GF-D8 (cell line): ENCODE results near the gene RCVRN.

ENCODE experiments used
- DNase-seq: peaks from one replicate; lab custom pipeline; 2025; lab: John Stamatoyannopoulos, UW

RCVRN gene

DNA sequence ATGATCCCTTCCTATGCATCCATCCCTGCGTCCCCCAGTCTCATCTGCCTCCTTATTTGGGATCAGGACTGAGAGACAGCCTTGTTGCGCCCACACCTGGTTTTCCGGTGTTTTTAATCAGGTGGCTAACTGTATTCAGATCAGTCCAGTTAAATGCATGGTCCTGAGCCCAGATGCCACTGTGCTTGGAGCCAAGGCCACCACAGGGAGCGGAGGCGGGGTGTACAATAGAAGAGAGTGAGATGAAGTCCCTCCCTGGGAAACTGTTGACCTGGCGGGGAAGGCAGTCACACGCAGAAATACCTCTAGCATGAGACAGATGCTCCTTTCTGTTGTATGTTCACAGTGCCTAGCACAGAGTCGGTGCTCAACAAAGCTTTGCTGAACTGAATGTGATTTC is 6.3 kb downstream of the RCVRN start:
- DNase-seq: no peak

- no peak for DNase-seq
Observed at GRCh38 chr17:9897372-9897968, 7.6 kb downstream of the RCVRN start.

- no peak for DNase-seq
Observed at GRCh38 chr17:9895923-9896322, 9.1 kb downstream of the RCVRN start.

DNA sequence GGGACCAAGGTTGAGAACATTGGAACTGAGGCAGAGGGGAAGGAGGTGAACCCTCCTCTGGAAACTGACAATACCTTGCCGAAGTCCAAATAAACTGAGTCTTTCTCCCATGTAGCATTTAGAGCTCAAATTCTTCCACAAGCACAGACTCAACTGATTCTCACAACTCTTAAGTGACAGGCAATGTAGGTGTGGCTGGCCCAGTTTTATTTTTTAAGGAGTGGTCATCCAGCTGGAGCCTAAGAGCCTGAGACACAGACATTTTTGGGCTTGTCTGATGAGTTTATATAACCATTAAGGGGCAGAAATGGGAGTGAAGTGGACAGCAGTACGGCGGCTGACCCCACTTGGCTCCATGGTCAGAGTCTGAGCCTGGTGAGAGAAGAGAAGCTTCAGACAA is 10.8 kb downstream of the RCVRN start:
- DNase-seq: no peak

DNA sequence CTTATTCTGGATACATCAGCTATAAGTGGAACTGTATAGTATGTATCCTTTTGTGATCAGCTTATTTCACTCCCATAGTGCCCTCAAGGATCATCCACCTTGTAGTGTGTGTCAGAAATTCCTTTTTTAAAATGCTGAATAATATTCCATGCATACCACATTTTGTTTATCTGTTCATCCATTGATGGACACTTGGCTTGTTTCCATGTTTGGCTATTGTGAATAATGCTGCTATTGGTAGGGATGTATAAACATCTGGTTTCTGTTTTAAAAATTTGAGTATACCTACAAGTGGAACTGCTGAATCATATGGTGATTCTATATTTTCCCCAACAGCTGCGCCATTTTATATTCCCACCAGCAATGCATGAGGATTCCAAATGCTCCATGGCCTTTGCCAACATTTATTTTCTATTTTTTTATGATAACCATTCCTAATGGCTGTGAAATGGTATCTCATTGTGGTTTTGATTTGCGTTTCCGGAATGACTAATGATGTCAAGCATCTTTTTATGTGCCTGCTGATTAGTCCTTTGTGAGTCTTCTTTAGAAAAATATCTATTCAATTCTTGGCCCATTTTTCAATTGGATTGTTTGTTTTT is 11.6 kb downstream of the RCVRN start:
- no peak for DNase-seq

- DNase-seq: no peak
Observed at GRCh38 chr17:9890124-9890523, 14.9 kb downstream of the RCVRN start.

- DNase-seq: no peak
Observed at GRCh38 chr17:9887508-9887907, 17.6 kb downstream of the RCVRN start.

GRCh38 chr17:9886141-9886930 is 18.7 kb downstream of the RCVRN start:
- no peak for DNase-seq

DNA sequence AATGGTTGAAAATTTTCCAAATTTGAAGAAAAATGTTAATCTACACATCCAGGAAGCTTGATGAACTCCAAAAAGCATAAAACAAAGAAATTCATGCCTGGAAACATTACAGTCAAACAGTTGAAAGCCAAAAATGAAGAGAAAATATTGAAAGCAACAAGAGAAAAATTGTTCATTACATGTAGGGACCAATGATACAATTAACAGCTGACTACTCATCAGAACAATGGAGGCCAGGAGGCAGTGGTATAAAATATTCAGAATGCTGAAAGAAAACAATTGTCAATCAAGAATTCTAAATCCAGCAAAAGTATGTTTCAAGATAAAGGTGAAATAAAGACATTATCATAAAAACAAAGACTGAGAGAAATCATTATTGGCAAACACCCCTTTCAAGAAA is 21.6 kb downstream of the RCVRN start:
- no peak for DNase-seq

DNA sequence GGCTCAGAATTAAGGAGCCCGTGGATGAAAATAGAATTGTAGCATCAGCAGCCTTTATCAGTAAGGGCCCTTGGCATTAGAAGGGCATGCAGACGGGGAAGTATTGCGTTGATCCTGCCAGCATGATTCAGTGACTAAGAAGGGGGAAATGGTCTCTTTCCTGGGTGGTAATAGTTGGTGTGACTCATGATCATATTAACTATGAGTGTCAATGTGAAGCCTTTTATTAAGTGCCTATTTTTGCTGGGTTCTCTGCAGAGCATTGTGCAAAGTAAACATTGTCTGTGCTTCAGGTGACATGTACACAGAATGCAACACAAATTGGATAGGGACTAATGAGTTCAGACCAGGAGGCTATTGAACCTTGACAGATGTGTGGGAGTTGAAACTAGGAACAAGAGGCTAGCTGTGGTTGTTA is 24.5 kb downstream of the RCVRN start:
- DNase-seq: no peak

- DNase-seq: no peak
Observed at GRCh38 chr17:9878786-9879525, 26.1 kb downstream of the RCVRN start.

DNA sequence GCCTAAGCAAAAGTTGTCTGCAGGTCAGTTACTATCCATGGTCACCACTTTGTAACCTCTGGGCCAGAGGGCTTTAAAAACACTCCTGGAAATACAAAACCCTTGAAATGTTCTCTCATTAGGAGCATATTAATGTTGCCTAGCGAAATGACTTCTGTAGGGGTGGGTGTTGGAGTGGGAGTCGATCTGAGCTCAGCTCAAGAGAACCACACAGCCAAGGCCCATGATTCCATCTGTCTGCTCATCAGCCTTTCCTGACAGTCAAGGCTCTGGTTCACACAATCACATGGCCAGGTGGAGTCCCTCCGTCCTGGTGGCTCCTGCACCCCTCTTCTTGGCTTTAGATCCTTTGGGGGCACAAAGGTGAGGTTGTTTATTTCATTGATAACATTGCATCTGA is 26.7 kb downstream of the RCVRN start:
- no peak for DNase-seq

- DNase-seq: no peak
Observed at GRCh38 chr17:9875441-9875840, 29.6 kb downstream of the RCVRN start.

DNA sequence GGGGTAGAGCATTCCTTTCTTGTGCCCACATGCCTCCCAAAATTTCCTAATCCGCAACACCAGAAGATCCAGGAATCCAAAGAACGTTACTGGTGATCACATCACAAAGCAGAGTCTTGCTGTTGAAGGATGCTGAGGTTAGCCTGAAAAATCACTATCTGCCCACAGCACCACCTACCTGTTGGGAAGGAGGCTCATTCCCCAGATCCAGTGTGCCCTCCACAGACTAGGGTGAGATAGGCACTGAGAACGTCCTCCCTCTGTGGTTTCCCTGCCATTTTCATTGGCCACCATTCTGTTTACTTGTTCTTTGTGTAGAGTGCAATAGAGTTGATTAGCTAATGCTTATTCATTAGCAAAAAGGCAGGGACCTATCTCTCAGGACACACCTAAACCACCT is 30.3 kb downstream of the RCVRN start:
- DNase-seq: no peak

DNA sequence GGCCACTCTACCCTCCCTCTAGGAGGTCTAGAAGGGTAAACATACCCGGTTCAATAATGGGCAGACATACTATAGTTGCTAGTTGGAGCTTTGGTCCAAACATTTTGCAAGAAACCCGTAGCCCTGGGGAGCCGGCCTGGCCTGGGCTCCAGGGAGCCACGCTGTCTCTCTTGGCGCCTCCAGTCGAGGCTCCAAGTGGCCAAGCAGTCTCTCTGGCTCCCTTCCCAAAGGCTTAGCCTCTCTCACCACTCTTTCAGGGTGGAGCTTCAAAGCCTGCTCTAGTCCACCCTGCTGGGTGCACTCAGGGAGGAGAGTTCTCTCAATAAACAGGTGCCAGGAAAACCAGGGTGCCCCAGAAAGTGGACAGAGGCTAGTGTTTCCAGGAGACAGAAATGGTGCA is 32.2 kb downstream of the RCVRN start:
- no peak for DNase-seq

GRCh38 chr17:9868552-9868951 is 36.5 kb downstream of the RCVRN start:
- DNase-seq: no peak

GRCh38 chr17:9865586-9865985 is 39.5 kb downstream of the RCVRN start:
- peak; percentile 26 for DNase-seq

DNA sequence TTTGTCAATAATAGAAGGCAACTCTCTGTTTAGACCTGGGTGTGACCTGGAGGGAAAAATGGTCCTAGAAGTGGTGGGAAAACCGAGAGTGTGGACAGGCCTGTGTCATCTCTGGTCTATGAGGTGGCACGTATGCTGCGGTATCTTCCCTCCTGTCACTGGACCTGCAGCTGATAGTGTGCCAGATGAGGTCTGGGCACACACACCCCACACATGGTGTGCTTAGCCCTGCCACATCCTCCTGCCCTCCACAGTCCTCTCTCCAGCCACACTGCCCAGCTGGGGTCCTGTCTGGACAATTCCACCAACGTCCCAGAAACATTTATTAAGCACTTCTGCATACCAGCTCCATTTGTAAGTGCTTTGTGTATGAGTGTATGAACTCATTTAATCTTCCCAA is 42.1 kb downstream of the RCVRN start:
- DNase-seq: no peak

DNA sequence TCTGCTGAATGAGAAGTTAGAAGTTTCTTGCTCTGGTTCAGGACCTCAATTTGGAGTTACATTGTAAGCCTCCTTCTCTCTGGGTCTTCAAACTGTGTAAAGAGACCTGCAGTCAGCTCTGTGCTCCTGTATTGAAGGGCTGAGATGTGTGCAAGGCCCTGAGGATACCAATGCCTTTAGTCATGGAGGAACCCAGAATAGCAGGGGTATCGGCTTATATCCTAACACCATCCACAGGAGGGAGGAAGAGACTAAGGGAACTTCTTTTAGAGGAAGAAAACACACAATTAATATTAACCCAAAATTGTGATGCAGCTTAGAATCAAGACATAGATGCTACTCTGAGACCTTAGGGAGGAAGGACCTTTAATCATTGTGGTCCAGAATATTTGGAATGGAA is 42.9 kb downstream of the RCVRN start:
- DNase-seq: no peak

DNA sequence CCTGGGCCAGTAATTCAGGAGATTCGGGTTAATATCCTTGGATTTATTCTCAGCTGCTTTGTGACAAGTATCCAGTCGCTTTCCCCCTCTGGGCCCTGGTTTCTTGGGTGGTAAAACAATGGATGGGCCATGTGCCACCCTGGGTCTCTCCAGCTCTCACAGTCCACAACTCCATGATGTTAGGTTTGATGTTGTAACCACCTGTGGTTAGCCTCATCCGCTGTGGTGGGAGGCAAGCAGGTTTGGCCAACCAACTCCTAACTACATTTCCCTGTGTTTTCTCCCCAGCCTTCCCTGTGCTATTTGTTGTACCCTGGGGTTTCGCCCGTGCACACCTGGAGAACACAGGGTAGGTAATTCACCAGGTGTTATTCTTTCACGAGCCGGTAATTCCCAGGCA is 44.2 kb downstream of the RCVRN start:
- DNase-seq: peak; percentile 19

GRCh38 chr17:9859781-9860180 is 45.3 kb downstream of the RCVRN start:
- DNase-seq: no peak

GRCh38 chr17:9855036-9855435 is 50.0 kb downstream of the RCVRN start:
- no peak for DNase-seq

- no peak for DNase-seq
Observed at GRCh38 chr17:9854255-9854654, 50.8 kb downstream of the RCVRN start.
